GM19452 (cell line): ENCODE data around the gene PIEZO2.
"Not testable (repeated sequence)": the region's sequence is repeated elsewhere in the genome, so short reads cannot be mapped to it uniquely, and the experiment has no call there.

ENCODE experiments used
- ATAC-seq: cut with Tn5 transposase; IDR thresholded peaks from one replicate; pipeline ENCODE4 v1.9.1; 2021; ENCODE audit not compliant: unreplicated experiment

Gene PIEZO2

GRCh38 chr18:11149441-11150270, at the start of gene PIEZO2:
PIEZO2 (minus strand) TSS chr18:11149569; CDS start chr18:11148588, 981 bp downstream.
- no peak for ATAC-seq

GRCh38 chr18:11183637-11184036, 34.3 kb upstream of the PIEZO2 start:
- no peak for ATAC-seq

- ATAC-seq: not testable (repeated sequence)
Observed at GRCh38 chr18:11181629-11182028, 32.3 kb upstream of the PIEZO2 start.

GRCh38 chr18:11179959-11180519, 30.7 kb upstream of the PIEZO2 start:
- no peak for ATAC-seq

GRCh38 chr18:11178951-11179549, 29.7 kb upstream of the PIEZO2 start:
- ATAC-seq: no peak

- no peak for ATAC-seq
Observed at GRCh38 chr18:11177382-11177781, 28.0 kb upstream of the PIEZO2 start.

GRCh38 chr18:11176481-11176881, 27.1 kb upstream of the PIEZO2 start:
- ATAC-seq: no peak

- no peak for ATAC-seq
Observed at GRCh38 chr18:11175266-11175979, 26.1 kb upstream of the PIEZO2 start.

GRCh38 chr18:11174179-11174578, 24.8 kb upstream of the PIEZO2 start:
- ATAC-seq: not testable (repeated sequence)

- no peak for ATAC-seq
Observed at GRCh38 chr18:11167778-11168177, 18.4 kb upstream of the PIEZO2 start.

- no peak for ATAC-seq
Observed at GRCh38 chr18:11165952-11166351, 16.6 kb upstream of the PIEZO2 start.

- ATAC-seq: no peak
Observed at GRCh38 chr18:11165138-11165537, 15.8 kb upstream of the PIEZO2 start.

GRCh38 chr18:11163665-11164064, 14.3 kb upstream of the PIEZO2 start:
- no peak for ATAC-seq

- ATAC-seq: no peak
Observed at GRCh38 chr18:11162889-11163288, 13.5 kb upstream of the PIEZO2 start.

GRCh38 chr18:11162462-11162861, 13.1 kb upstream of the PIEZO2 start:
- ATAC-seq: no peak

- ATAC-seq: no peak
Observed at GRCh38 chr18:11160313-11160712, 10.9 kb upstream of the PIEZO2 start.

GRCh38 chr18:11159844-11160243, 10.5 kb upstream of the PIEZO2 start:
- ATAC-seq: no peak

- ATAC-seq: no peak
Observed at GRCh38 chr18:11156978-11157377, 7.6 kb upstream of the PIEZO2 start.

- ATAC-seq: no peak
Observed at GRCh38 chr18:11155034-11155759, 5.8 kb upstream of the PIEZO2 start.

GRCh38 chr18:11154368-11154989, 5.1 kb upstream of the PIEZO2 start:
- no peak for ATAC-seq
